Thoracic aorta (tissue), 2 donors: Measurements from ENCODE around the gene CALY. TPM values are rescaled to one million over a fixed set of nuclear protein-coding genes. Genes with fewer than 3 reads are reported as not detected.

ENCODE experiments used
- ATAC-seq: fragments of 150-250 bp; one replicate; pipeline ENCODE4 v1.8.0; 2017; ENCODE audit warnings: low read depth; ENCODE audit not compliant: insufficient number of reproducible peaks, low FRiP score
- DNase-seq: peaks from one replicate; pipeline ENCODE4 v3.0.0-alpha.2; 2020; ENCODE audit warnings: low spot score
- H3K27ac ChIP-seq, 2 donors: fragments of 200-600 bp; sonication (generic); 1 replicate in 1 of 2; 2 replicates in 1 of 2; pipeline ENCODE4 v1.5.1; 2016; ENCODE audit warnings: mild to moderate bottlenecking in 2 of 2, moderate library complexity in 2 of 2
- H3K27me3 ChIP-seq: fragments of 200-600 bp; sonication (generic); replicated peaks from 2 replicates; pipeline ENCODE4 v1.6.0; 2016; ENCODE audit warnings: mild to moderate bottlenecking; ENCODE audit not compliant: insufficient read depth
- H3K36me3 ChIP-seq: fragments of 200-600 bp; sonication (generic); one replicate; pipeline ENCODE4 v1.5.1; 2016
- H3K4me1 ChIP-seq, 2 donors: fragments of 200-600 bp; sonication (generic); 1 replicate in 1 of 2; 2 replicates in 1 of 2; pipeline versions ENCODE4 v1.5.1 to v1.6.0; 2016; ENCODE audit warnings: low read depth in 2 of 2, mild to moderate bottlenecking in 1 of 2; ENCODE audit not compliant: control insufficient read depth in 1 of 2
- H3K4me3 ChIP-seq: fragments of 200-600 bp; sonication (generic); 2 replicates; pipeline ENCODE4 v1.5.1; 2016; ENCODE audit warnings: mild to moderate bottlenecking
- H3K9me3 ChIP-seq: fragments of 200-600 bp; sonication (generic); 2 replicates; pipeline ENCODE4 v1.5.1; 2016
- total RNA-seq, 2 donors: library from RNA; depleted of rRNA; stranded (reverse); fragments of >200 nt; gene quantifications; one replicate each; pipeline versions ENCODE4 v1.1.0 to v1.2.3, GENCODE V29; 2016
- TF ChIP-seq, protein P1 (sequence below): fragments of 200-600 bp; sonication (generic); IDR thresholded peaks from one replicate; pipeline ENCODE4 v1.5.1; 2019; ENCODE audit warnings: antibody characterized with exemption

The CALY gene
- total RNA-seq, 2 donors from 2014 or later, result not detected

DNA sequence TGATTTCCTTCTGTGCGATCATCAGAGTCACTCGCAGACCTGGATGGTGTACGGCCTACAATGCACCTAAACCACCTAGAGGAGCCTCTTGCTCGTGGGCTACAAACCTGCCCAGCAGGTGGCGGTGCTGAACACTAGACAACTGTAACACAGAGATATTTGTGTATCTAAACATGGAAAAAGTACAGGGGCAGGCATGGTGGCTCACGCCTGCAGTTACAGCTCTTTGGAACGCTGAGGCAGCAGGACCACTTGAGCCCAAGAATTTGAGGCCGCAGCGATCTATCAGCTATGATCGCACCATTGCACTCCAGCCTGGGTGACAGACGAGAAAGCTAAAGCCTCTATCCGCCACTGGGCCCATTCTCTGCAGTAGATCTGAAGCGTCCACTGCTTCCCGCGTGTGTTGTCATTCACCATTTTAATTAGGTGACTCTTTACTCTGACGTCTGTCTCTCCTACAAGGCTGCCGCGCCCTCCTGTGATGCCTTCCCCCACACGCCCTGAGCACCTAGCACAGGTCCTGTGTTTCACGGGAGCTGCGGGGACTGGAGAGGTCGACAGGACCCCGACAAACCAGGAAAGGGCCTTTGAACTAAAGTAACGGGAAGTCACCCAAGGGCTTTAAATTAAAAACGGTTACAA is 28.8 kb downstream of the CALY start:
- Histone ChIP-seq H3K27ac (peak overlapping the region; percentile 96 to 97), H3K4me3 (peak overlapping the region; percentile 85), H3K9me3 (no peaks in the 10 kb centered on the region), H3K4me1 (peaks cover 7 to 30% of the 10 kb centered on the region in 2 donors), H3K36me3 (peaks cover 19% of the 10 kb centered on the region), H3K27me3 (no peaks in the 10 kb centered on the region)
- ATAC-seq (no peak), DNase-seq (no peak)
- TF ChIP-seq, protein P1, sequence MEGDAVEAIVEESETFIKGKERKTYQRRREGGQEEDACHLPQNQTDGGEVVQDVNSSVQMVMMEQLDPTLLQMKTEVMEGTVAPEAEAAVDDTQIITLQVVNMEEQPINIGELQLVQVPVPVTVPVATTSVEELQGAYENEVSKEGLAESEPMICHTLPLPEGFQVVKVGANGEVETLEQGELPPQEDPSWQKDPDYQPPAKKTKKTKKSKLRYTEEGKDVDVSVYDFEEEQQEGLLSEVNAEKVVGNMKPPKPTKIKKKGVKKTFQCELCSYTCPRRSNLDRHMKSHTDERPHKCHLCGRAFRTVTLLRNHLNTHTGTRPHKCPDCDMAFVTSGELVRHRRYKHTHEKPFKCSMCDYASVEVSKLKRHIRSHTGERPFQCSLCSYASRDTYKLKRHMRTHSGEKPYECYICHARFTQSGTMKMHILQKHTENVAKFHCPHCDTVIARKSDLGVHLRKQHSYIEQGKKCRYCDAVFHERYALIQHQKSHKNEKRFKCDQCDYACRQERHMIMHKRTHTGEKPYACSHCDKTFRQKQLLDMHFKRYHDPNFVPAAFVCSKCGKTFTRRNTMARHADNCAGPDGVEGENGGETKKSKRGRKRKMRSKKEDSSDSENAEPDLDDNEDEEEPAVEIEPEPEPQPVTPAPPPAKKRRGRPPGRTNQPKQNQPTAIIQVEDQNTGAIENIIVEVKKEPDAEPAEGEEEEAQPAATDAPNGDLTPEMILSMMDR, result peak; percentile 22

DNA sequence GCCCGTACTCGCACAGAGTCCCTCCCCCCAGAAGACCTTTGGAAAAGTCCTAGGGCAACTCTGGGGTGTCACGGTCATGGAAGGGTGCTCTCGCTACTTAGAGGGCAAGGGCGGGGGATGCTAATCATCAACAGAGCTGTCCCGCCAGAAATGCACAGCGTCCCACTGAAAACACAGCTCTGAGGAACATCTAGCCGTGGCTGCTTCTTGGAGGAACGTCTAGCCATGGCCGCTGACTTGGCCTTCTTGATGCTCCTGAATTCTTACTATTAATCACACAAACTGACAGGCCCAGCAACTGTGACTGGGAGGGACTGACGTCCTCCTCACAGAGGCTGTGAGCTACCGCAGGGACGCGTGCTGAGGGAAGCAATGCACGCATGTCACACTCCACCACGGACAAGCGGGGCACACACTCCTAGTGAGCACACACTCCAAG is 29.7 kb downstream of the CALY start:
- H3K36me3 ChIP-seq, result peaks cover 18% of the 10 kb centered on the region
- ATAC-seq (no peak), DNase-seq (no peak)
- H3K9me3 ChIP-seq, result no peaks in the 10 kb centered on the region
- H3K27ac ChIP-seq, result peak overlapping the region in 1 of 2 donors; percentile 39
- no peak overlapping the region for H3K4me3 ChIP-seq
- H3K4me1 ChIP-seq, result peaks cover 7 to 30% of the 10 kb centered on the region in 2 donors
- TF ChIP-seq, protein P1, result no peak
- H3K27me3 ChIP-seq, result no peaks in the 10 kb centered on the region

DNA sequence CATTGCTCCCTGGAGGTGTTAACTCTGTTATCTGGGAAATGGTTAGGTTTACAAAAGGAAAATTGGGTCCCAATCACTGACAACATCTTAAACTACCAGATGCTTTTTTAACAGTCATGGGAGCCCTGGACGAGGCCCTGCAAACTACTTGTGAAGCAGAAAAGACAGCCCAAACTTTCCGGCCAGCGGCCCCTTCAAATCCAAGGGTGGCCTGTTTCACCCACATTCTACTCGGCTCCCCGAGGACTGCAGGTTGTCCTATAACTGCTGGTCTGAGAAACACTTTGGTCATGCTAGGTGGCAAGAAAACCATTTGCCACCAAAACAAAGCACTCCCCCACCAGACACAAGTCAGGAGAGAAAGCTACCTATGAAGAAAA is 30.6 kb downstream of the CALY start:
- peak overlapping the region in 1 of 2 donors; percentile 39 for H3K27ac ChIP-seq
- ATAC-seq (no peak), DNase-seq (no peak)
- H3K27me3 ChIP-seq, result no peaks in the 10 kb centered on the region
- peaks cover 17% of the 10 kb centered on the region for H3K36me3 ChIP-seq
- H3K4me1 ChIP-seq, result peaks cover 7 to 30% of the 10 kb centered on the region in 2 donors
- no peak overlapping the region for H3K4me3 ChIP-seq
- TF ChIP-seq, protein P1, result no peak
- no peaks in the 10 kb centered on the region for H3K9me3 ChIP-seq

DNA sequence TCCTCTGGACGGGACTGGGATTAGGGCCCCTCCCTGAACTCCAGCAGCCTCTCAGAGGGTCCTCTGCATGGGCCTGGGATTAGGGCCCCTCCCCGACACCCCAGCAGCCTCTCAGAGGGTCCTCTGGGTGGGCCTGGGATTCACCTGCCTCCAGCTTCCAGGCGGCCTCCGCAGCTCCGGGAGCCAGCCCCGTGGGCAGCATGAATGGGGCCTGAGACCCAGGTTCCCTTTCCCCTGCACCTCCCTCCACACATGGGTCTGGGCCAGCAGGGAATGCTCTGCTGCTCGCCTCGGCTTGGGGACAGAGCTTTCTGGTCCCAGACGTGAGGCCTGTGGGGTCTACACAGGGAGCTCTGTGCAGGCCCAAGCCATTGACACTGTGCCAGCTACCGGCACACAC is 33.5 kb downstream of the CALY start:
- Histone ChIP-seq H3K27me3 (no peaks in the 10 kb centered on the region), H3K36me3 (peaks cover 40% of the 10 kb centered on the region), H3K4me1 (peaks cover 7 to 25% of the 10 kb centered on the region in 2 donors), H3K27ac (no peak overlapping the region), H3K9me3 (no peaks in the 10 kb centered on the region), H3K4me3 (no peak overlapping the region)
- no peak for ATAC-seq
- no peak for DNase-seq
- TF ChIP-seq, protein P1, result no peak

DNA sequence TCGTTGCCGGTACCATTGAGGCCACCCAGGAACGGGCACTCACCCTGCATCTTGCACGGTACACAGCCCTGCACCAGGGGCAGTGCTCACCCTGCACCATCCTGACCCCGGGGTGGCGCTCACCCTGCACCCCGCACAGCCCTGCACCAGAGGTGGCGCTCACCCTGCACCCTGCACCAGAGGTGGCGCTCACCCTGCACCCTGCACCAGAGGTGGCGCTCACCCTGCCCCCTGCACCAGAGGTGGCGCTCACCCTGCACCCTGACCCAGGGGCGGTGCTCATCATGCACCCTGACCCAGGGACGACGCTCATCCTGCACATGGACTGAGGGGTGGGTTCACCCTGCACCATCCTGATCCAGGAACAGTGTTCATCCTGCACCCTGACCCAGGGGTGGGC is 34.5 kb downstream of the CALY start:
- ATAC-seq (no peak), DNase-seq (no peak)
- H3K36me3 ChIP-seq, result peaks cover 50% of the 10 kb centered on the region
- H3K4me3 ChIP-seq, result no peak overlapping the region
- peaks cover 3 to 15% of the 10 kb centered on the region in 2 donors for H3K4me1 ChIP-seq
- no peaks in the 10 kb centered on the region for H3K27me3 ChIP-seq
- no peaks in the 10 kb centered on the region for H3K9me3 ChIP-seq
- TF ChIP-seq, protein P1, result no peak
- no peak overlapping the region for H3K27ac ChIP-seq
